Measurements from ENCODE around the gene ANGPTL4. TPM values are rescaled to one million over a fixed set of nuclear protein-coding genes. Genes with fewer than 3 reads are reported as not detected.

Gene ANGPTL4
- total and polyA plus RNA-seq, 2 of the 13 experiments (the other 11 are each of a cell fraction or from before 2014, with no cell fraction given) = 0.80 to 21.7 TPM

- TF ChIP-seq ZNF639 (CRISPR knock-in tag; conservative IDR thresholded peaks at IDR 0.05) (no peak), MTA3 (CRISPR knock-in tag; IDR thresholded peaks at IDR 0.05) (no peak), ZSCAN29 (CRISPR knock-in tag; conservative IDR thresholded peaks at IDR 0.05) (no peak), IRF1 (CRISPR knock-in tag; IDR thresholded peaks at IDR 0.05; ENCODE audit: low read depth) (no peak), ZFAT (CRISPR knock-in tag; conservative IDR thresholded peaks at IDR 0.05) (no peak), ZNF749 (CRISPR knock-in tag; IDR thresholded peaks at IDR 0.05; ENCODE audit: borderline replicate concordance) (no peak), PRDM15 (CRISPR knock-in tag; IDR thresholded peaks at IDR 0.05) (no peak), NR2C2 (CRISPR knock-in tag; IDR thresholded peaks at IDR 0.05; ENCODE audit: borderline replicate concordance) (no peak), GMEB1 (CRISPR knock-in tag; IDR thresholded peaks at IDR 0.05; ENCODE audit: borderline replicate concordance) (no peak; the same call in 1 of the 2 replicates), KDM2A (CRISPR knock-in tag; IDR thresholded peaks at IDR 0.05; ENCODE audit: borderline replicate concordance, low read depth) (peak; percentile 71; the same call in 1 of the 2 replicates), ZNF839 (CRISPR knock-in tag; IDR thresholded peaks at IDR 0.05; ENCODE audit: borderline replicate concordance) (0 out of 2 replicates have a peak, but pooled peaks have one; percentile 29), PLSCR1 (CRISPR knock-in tag; IDR thresholded peaks at IDR 0.05; ENCODE audit: borderline replicate concordance) (no peak), ZNF878 (CRISPR knock-in tag; IDR thresholded peaks at IDR 0.05) (no peak), DPF2 (CRISPR knock-in tag; IDR thresholded peaks at IDR 0.05; ENCODE audit: borderline replicate concordance, low read depth) (no peak), PRPF4 (IDR thresholded peaks at IDR 0.05; ENCODE audit: low read depth, low read length, poor library complexity, severe bottlenecking) (no peak), RNF2 (conservative IDR thresholded peaks at IDR 0.05; ENCODE audit: low read depth) (no peak), CCAR2 (optimal IDR thresholded peaks at IDR 0.05; ENCODE audit: low read depth, low read length) (no peak), WIZ (CRISPR knock-in tag; IDR thresholded peaks at IDR 0.05) (no peak), ZNF143 (CRISPR knock-in tag; IDR thresholded peaks at IDR 0.05) (no peak)
Observed at GRCh38 chr19:8361921-8362793, 1.8 kb upstream of the ANGPTL4 start (continued).
